IPS-18c (cell line): Measurements from ENCODE around the gene SMARCAL1.
"Not testable (repeated sequence)": the region's sequence is repeated elsewhere in the genome, so short reads cannot be mapped to it uniquely, and the experiment has no call there.

ENCODE experiments used
- H3K4me3 ChIP-seq: 2 replicates; pipeline ENCODE4 v1.7.0; 2013; ENCODE audit warnings: low read depth, mild to moderate bottlenecking, low read length, moderate library complexity; ENCODE audit not compliant: insufficient read depth
- H3K9me3 ChIP-seq: one replicate; pipeline ENCODE4 v1.6.1; 2013; ENCODE audit warnings: mild to moderate bottlenecking, low read length, moderate library complexity; ENCODE audit not compliant: control insufficient read depth, insufficient read depth

SMARCAL1 gene

GRCh38 chr2:216502381-216503158 lies 90.3 kb downstream of the SMARCAL1 start:
- Histone ChIP-seq H3K9me3 (no peaks in the 10 kb centered on the region), H3K4me3 (no peak overlapping the region)

- no peaks in the 10 kb centered on the region for H3K9me3 ChIP-seq
- no peak overlapping the region for H3K4me3 ChIP-seq
Measured at GRCh38 chr2:216503159-216503629, 90.9 kb downstream of the SMARCAL1 start.

GRCh38 chr2:216503697-216504375 lies 91.6 kb downstream of the SMARCAL1 start:
- Histone ChIP-seq H3K9me3 (no peaks in the 10 kb centered on the region), H3K4me3 (no peak overlapping the region)

GRCh38 chr2:216504376-216504762 lies 92.1 kb downstream of the SMARCAL1 start:
- Histone ChIP-seq H3K9me3 (no peaks in the 10 kb centered on the region), H3K4me3 (no peak overlapping the region)

GRCh38 chr2:216505133-216506106 lies 93.1 kb downstream of the SMARCAL1 start:
- no peaks in the 10 kb centered on the region for H3K9me3 ChIP-seq
- no peak overlapping the region for H3K4me3 ChIP-seq

GRCh38 chr2:216507220-216508160 lies 95.2 kb downstream of the SMARCAL1 start:
- H3K4me3 ChIP-seq = no peak overlapping the region
- H3K9me3 ChIP-seq = no peaks in the 10 kb centered on the region

GRCh38 chr2:216508229-216508628 lies 95.9 kb downstream of the SMARCAL1 start:
- no peak overlapping the region for H3K4me3 ChIP-seq
- H3K9me3 ChIP-seq = no peaks in the 10 kb centered on the region

GRCh38 chr2:216516730-216517350 lies 104.6 kb downstream of the SMARCAL1 start:
- H3K4me3 ChIP-seq = no peak overlapping the region
- H3K9me3 ChIP-seq = no peaks in the 10 kb centered on the region

- no peak overlapping the region for H3K4me3 ChIP-seq
- H3K9me3 ChIP-seq = no peaks in the 10 kb centered on the region
Measured at GRCh38 chr2:216517447-216518225, 105.4 kb downstream of the SMARCAL1 start.

GRCh38 chr2:216518566-216519119 lies 106.4 kb downstream of the SMARCAL1 start:
- H3K9me3 ChIP-seq, H3K4me3 ChIP-seq: not testable (repeated sequence)

GRCh38 chr2:216519154-216519762 lies 107.0 kb downstream of the SMARCAL1 start:
- Histone ChIP-seq H3K4me3 (no peak overlapping the region), H3K9me3 (no peaks in the 10 kb centered on the region)

- H3K4me3 ChIP-seq = no peak overlapping the region
- H3K9me3 ChIP-seq = no peaks in the 10 kb centered on the region
Measured at GRCh38 chr2:216520112-216520511, 107.8 kb downstream of the SMARCAL1 start.

- H3K9me3 ChIP-seq = no peaks in the 10 kb centered on the region
- no peak overlapping the region for H3K4me3 ChIP-seq
Measured at GRCh38 chr2:216522892-216523502, 110.7 kb downstream of the SMARCAL1 start.

- no peaks in the 10 kb centered on the region for H3K9me3 ChIP-seq
- no peak overlapping the region for H3K4me3 ChIP-seq
Measured at GRCh38 chr2:216525972-216526371, 113.7 kb downstream of the SMARCAL1 start.
